ENCODE data around the gene WASHC4. TPM values are rescaled to one million over a fixed set of nuclear protein-coding genes. Genes with fewer than 3 reads are reported as not detected.
"Not testable (repeated sequence)": the region's sequence is repeated elsewhere in the genome, so short reads cannot be mapped to it uniquely, and the experiment has no call there.

WASHC4 gene
- total RNA-seq, 1 donor from 2014 or later = 40.2 TPM

GRCh38 chr12:105091476-105092206 lies 15.9 kb upstream of the WASHC4 start:
- intact Hi-C loops (cut with micrococcal nuclease) = no loop called here

- intact Hi-C loops (cut with micrococcal nuclease) = no loop called here
Measured at GRCh38 chr12:105092336-105092735, 15.2 kb upstream of the WASHC4 start.

- intact Hi-C loops (cut with micrococcal nuclease) = not testable (repeated sequence)
Measured at GRCh38 chr12:105095338-105095737, 12.2 kb upstream of the WASHC4 start.

GRCh38 chr12:105099356-105099755 lies 8.2 kb upstream of the WASHC4 start:
- intact Hi-C loops (cut with micrococcal nuclease) = no loop called here

GRCh38 chr12:105100207-105100985 lies 7.1 kb upstream of the WASHC4 start:
- intact Hi-C loops (cut with micrococcal nuclease) = loop anchor here (10.0 kb wide), 1 partner anchor 284 kb away; no protein-coding TSS in a partner anchor

- intact Hi-C loops (cut with micrococcal nuclease) = loop anchor here (10.0 kb wide), 1 partner anchor 284 kb away; no protein-coding TSS in a partner anchor
Measured at GRCh38 chr12:105100998-105101397, 6.5 kb upstream of the WASHC4 start.

- intact Hi-C loops (cut with micrococcal nuclease) = loop anchor here (10.0 kb wide), 1 partner anchor 282 kb away; no protein-coding TSS in a partner anchor
Measured at GRCh38 chr12:105102673-105103072, 4.9 kb upstream of the WASHC4 start.

- intact Hi-C loops (cut with micrococcal nuclease) = loop anchor here (5.0 to 10.0 kb wide), 5 partner anchors 280 to 967 kb away; partner anchors contain the start of genes EID3, NFYB and TXNRD1
Measured at GRCh38 chr12:105104762-105105161, 2.8 kb upstream of the WASHC4 start.

- intact Hi-C loops (cut with micrococcal nuclease) = loop anchor here (1.0 to 10.0 kb wide), 11 partner anchors 22 to 1142 kb away; partner anchors contain the start of genes ALDH1L2, EID3, HCFC2 and NFYB
Measured at GRCh38 chr12:105106621-105107020, 910 bp upstream of the WASHC4 start.

- intact Hi-C loops (cut with micrococcal nuclease) = loop anchor here (1.0 to 10.0 kb wide), 11 partner anchors 23 to 1142 kb away; partner anchors contain the start of genes ALDH1L2, EID3, HCFC2 and NFYB
Measured at GRCh38 chr12:105107171-105107493, 399 bp upstream of the WASHC4 start.

- intact Hi-C loops (cut with micrococcal nuclease) = loop anchor here (5.0 to 10.0 kb wide), 6 partner anchors 275 to 1175 kb away; partner anchors contain the start of genes EID3, HSP90B1, NFYB and TXNRD1
Measured at GRCh38 chr12:105109465-105110212, 2.1 kb downstream of the WASHC4 start.

- intact Hi-C loops (cut with micrococcal nuclease) = loop anchor here (10.0 kb wide), 1 partner anchor 1176 kb away; the partner anchor contains the start of gene HSP90B1
Measured at GRCh38 chr12:105110851-105111250, 3.3 kb downstream of the WASHC4 start.

GRCh38 chr12:105113094-105113493 lies 5.6 kb downstream of the WASHC4 start:
- intact Hi-C loops (cut with micrococcal nuclease) = loop anchor here (10.0 kb wide), 1 partner anchor 1178 kb away; the partner anchor contains the start of gene HSP90B1

- intact Hi-C loops (cut with micrococcal nuclease) = loop anchor here (10.0 kb wide), 1 partner anchor 1182 kb away; the partner anchor contains the start of gene HSP90B1
Measured at GRCh38 chr12:105116969-105117368, 9.4 kb downstream of the WASHC4 start.

GRCh38 chr12:105120551-105120950 lies 13.0 kb downstream of the WASHC4 start:
- intact Hi-C loops (cut with micrococcal nuclease) = no loop called here

GRCh38 chr12:105138248-105138647 lies 30.7 kb downstream of the WASHC4 start:
- intact Hi-C loops (cut with micrococcal nuclease) = no loop called here

GRCh38 chr12:105141320-105141922 lies 33.9 kb downstream of the WASHC4 start:
- intact Hi-C loops (cut with micrococcal nuclease) = no loop called here

GRCh38 chr12:105142259-105142658 lies 34.7 kb downstream of the WASHC4 start:
- intact Hi-C loops (cut with micrococcal nuclease) = no loop called here

- intact Hi-C loops (cut with micrococcal nuclease) = no loop called here
Measured at GRCh38 chr12:105156260-105156659, 48.7 kb downstream of the WASHC4 start.

- intact Hi-C loops (cut with micrococcal nuclease) = no loop called here
Measured at GRCh38 chr12:105157606-105158005, 50.1 kb downstream of the WASHC4 start.

- intact Hi-C loops (cut with micrococcal nuclease) = no loop called here
Measured at GRCh38 chr12:105158876-105159275, 51.3 kb downstream of the WASHC4 start.

Data from T-helper 2 cell treated with Interferon-gamma antibody and Interleukin-4, amounts not matched to agents 100 ng/mL and 5 ng/mL, for 36 hours (primary cell).